ENCODE results near the gene MEGF6.

The MEGF6 gene

DNA sequence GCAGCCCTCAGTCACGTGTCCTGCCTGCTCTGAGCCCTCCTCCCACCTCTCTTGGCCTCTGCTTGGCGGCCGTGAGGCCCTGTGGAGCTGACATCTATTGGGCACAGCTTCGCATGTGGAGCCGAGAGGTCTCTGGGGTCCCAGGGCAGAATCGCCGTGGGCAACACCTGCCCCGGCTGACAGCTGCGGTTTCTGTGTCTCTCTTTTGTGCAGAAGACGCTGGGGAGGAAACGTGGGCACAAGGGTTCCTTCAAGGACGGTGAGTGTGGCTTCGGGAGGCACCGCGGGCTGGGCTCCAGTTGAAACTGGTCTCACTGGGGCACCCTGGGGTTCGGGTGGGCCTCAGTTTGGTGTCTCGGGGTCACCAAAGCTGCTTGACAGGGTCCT, 145.4 kb downstream of the MEGF6 start:
- no peak for DNase-seq

DNA sequence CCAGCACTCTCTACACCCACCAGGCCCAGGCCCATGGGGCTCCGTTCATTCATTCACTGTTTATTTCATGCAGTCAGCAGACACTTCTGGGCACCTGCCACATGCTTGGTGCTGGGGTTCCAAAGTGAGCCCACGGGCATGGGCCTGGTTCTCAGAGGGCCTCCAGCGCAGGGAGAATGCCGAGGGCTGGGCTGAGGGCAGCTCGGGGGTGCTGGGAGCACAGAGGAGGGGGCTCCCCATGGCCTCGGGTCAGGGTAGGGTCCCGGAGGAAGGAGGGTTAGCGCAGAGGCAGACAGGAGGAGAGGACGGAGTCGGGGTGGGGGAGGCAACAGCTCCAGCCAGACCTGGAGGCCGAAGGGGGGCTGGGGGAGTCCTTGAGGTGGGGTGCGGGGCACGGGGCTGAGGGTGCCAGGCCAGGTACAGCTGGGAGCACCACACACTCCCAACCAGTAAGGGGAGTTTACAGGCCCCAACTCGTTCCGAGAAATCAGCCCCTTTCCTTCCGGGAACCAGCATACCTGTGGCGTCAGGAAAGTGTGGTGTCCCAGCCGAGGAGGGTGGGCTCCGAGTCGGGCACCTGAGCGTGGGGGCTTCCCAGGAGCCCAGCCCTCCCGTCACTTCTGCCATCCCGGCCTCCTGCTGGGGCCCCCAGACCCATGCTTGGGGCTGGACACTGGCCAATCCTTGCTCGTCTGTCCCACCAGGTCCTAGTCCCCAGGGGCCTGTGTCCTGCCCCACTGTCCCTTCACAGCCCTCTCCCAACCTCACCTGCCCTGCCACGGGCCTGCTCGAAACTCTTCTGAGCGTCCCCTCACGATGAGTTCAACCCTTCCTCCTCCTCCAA, 146.0 kb downstream of the MEGF6 start:
- DNase-seq = no peak

DNA sequence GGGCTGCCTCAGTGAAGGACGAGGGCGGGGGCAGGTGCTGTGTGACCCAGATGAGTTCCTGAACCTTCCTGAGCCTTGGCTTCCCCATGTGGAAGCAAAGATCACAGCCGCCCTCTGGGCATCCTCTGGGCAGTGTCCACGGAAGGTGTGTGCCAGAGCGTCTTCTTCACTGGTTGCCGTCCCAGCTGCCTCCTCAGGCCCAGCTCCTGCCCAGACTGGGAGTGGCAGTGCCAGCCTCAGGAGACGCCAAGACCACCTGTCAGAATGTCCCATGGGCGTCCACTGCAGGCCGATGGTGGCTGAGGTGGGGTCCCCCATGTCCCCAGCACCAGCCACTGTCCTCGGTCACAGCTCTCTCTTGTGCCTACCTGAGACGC, 146.7 kb downstream of the MEGF6 start:
- DNase-seq = no peak

DNA sequence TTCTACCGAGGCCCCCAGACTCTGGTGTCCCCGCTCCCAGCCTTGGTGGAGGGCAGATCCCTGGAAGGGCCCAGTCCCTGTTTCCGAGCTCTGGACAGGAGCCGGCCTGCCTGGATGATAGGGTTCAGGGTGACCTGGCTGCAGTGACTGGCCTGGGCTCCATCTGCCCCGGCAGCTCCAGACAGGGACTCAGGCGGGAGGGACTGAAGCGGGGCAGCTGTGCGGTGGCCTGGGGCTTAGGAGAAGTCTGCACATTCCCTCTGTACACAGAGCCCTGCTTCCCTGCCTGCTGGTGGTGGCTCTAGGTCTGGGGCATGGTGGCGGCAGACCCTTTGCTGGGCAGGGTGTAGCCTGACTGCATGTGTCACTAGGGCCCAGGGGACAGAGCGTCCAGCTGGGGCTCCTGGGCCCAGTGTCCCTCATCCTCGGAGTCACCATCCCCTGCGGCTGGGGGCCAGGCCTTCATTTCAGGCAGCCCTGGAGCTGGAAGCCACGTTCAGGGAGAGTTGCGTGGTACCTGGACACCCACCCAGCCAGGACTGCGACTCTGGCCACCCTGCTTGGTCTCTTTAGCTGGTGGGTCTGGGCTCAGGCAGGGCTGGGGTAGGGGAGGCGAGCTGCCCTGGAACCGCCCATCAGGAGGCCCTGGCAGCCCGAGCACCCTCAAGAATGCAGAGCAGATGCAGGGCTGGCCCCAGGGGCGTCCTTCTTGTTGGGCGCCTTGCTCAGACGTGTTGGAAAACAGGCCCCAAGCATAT, 147.2 kb downstream of the MEGF6 start:
- DNase-seq = no peak

DNA sequence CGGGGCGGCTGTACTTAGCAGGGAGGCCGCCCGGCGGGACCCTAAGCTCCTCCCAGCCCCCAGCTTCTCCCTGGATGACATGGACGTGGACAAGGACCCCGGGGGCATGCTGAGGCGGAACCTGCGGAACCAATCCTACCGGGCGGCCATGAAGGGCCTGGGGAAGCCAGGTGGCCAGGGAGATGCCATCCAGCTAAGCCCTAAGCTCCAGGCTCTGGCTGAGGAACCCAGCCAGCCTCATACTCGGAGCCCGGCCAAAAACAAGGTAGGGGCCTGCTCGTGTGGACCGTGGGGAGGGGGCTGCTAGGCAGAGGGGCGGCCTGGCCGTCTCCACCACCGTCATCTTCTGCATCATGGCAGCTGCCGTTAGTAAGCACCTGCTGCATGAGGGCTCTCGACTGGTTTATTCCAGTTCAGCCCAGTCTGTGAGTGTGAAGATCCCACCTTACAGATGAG, 147.9 kb downstream of the MEGF6 start:
- DNase-seq = no peak

DNA sequence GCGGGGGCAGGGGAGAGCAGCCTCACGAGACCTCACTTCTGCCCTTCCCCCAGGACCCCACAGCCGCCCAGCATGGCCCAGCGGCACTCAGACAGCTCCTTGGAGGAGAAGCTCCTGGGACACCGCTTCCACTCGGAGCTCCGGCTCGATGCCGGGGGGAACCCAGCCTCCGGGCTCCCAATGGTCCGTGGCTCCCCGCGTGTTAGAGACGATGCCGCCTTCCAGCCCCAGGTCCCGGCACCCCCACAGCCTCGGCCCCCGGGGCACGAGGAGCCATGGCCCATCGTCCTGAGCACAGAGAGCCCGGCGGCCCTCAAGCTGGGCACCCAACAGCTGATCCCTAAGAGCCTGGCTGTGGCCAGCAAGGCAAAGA, 148.3 kb downstream of the MEGF6 start:
- no peak for DNase-seq

DNA sequence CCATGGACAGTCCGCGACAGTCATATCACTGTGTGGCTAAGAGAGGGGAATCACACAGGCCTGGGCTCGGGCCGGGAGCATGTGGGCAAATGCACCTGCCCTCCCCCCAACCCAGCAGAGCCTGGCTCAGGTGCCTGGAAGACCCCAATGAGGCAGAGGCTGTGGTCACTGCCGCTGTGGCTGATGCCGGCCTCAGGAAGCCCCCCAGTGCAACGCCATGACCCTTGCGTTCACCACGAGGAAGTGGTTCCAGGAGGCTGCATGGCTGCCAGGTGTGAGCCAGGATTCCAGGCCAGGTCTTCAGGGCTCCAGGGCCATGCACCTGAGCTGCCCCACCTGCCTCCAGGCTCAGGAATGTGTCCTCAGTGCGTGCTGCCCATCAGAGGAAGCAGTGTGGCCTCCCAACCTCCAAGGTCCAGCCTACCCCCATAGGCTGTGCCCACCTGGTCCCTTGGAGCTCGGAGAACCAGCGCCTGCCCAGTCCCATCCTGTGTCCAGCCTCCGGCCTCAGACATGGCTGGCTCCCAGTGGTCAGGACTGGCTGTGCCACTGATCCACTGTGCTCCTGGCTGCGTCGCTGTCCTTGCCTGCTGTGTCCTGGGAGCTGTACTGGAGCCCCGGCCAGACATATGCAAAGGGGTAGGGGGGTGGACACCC, 148.8 kb downstream of the MEGF6 start:
- no peak for DNase-seq

DNA sequence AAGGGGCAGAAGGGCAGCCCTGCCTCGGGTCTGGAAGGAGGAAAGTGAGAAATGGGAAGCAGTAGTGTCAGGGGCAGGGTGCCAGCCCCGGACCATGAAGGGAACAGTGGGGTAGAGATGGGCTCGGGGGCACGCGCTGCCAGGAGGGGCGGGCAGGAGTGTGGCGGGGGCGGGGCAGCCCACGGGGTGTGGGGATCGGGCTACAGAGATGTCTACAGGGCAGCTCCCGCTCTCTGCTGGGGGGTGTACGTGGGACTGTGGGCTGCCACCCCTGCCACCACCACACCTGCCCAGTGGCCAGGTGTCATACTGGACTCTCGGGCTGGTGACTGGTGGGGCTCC, 149.4 kb downstream of the MEGF6 start:
- DNase-seq = no peak

DNA sequence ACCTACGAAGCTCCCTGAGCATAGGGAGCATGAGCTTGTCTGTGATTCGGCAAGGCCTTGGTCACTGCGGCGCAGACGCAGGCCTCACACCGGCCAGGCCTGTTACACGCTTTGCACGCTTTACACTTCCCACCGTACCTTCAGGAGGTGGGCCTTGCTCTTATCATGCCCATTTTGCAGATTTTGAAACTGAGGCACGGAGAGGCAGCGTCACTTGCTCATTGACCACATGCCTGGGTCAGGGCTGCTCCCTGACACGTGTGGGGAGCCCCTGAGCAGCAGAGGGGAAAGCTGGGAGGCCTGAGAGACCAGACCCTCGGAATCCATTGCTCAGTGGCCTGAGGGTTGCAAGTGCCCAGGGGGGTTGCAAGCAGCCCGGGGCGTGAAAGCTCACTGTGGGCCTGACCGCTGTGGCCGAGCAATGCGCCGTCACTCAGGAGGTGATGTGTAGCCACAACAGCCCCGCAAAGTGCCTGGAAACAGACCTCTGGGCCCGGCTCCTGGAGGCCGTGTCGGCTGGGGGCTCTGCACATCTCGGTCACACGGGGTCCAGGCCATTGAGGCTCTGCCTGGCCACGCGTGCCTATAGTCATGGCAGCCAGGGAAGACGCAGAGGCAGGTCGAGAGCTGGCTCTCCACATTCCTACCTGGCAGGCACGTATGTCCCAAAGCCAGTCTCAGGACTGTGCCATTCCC, 149.9 kb downstream of the MEGF6 start:
- no peak for DNase-seq

DNA sequence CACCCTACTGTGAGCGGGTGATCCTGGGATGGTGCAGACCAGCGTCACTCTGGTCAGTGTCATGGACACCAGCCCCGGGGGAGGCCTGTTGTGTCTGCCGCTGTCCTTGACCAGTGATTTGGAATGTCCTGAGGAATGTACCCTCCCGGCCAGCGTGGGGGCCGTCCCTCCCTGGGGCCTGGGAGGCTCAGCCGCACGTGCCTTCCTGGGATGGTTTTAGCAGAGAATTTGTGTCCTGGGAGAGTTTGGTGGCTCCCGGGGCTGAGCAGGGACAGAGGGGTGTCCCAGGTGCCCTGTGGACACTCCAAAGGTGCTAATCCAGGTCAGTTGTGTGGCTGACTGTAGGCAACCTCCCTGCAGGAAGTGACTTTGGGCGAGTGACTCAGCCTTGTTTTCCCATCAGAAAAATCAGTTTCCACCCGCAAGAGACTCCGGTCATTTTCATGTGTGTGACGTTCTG, 150.6 kb downstream of the MEGF6 start:
- DNase-seq = no peak

DNA sequence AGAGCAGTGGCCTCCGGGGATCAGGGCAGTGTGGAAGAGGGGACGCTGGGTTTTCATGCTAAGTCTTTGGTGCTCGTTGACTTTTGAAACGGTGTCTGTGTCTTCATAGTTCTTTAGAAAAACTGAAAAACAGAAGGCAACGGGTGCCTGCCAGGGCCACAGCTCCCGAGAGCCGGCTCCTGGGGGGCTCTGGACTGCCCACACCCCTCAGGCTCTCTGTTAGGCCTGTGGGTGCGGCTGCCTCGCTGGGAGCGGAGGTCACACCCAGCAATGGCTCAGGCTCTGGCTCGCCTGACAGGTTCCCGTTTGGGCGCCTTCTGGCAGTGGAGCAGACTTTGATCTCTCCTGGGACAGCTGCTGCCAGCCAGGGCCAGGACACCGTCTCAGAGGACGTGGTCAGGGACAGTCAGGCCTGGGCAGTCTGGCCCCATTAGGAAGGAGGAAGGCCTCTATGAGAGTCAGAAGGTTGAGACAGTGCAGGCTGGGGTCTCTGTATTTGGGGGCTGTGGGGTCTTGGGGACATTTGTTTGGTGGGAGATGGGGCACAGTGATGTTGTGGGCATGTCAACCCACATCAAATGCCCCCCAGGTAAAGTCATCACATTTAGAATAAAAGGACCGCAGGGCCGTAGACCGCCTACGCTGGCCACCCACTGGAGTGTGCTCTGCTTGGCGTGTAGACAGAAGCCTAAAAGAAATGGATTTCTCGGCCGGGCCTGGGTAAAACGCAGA, 151.2 kb downstream of the MEGF6 start:
- no peak for DNase-seq

DNA sequence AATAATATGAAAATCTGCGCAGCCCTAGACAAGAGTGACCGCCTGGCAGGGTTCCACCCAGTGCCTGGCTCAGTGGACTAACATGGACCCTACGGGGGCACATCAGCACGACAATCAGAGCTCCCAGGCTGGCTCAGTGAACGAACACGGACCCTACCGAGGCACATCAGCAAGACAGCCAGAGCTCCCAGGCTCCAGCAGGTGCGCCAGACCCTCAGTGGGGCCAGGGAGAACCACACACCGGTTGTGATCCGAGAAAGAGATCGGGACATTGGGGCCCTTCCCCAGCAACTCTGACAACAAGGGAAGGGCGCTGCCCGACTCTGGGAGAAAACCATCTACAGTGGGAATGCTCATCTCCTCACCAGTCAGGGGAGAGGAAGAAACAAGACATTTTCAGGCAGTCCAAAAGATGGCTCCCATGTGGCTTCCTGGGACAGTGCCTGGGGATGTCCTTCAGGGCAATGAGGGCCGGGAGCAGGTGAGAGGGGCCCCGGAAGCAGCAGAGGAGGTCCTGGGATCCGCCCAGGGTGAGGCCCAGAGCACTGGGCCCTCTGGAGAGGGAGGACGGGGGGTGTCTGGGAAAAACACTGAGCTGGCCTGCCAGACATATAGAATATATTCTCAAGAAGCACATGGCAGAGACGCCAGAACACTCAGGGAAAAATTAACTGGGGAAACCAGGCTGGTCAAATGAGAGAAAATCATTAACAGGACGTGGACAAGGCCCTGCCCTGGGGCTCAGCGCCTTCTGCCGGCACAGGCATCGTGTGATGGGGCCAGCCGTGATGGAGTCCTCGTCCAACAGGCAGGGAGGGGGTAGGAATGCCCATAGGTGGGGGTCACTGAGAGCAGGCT, 152.0 kb downstream of the MEGF6 start:
- no peak for DNase-seq

DNA sequence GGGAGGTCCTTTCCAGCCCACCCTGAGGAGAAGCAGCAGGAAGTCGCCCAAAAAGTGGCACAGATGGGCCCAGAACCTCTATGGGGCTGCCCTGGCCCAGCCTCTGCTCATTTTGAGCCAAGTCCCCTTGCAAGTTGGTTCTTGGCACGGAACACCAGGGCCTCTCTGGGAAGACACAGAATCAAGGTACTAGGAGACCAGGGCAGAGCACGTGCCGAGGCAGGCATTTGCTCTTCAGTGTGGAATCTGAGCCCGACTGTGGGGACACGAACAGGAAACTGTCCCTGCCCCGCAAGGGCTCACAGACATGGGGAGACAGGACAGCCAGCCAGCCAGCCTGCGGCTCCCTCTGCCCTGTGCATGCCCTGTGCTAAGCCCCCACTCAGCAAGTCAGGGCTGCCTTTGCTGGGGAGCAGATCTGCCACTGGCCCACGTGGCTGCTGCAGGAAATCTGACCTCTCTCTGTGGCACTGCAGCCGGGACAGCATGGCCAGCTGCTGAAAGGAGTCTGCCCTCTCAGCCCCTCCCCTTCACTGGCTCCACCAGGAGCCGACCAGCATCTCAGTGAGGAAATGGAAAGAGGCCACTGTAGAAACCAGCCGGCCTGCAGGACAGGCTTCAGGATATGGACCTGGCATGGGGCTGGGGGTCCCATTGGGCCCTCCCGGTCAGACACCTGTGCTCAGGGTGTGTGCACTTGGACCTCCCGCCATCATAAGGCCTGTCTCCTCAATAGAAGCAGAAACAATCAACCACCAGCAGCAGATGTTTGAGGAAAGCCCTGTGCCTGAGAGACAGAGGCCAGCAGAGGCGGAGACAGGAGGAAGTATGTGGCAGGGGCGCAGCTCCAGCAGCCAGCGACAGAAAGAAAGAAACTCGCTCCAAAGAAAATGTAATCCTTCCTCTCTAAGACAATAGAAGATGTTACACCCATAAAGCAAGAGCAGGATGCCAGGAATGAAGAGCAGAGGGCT, 153.1 kb downstream of the MEGF6 start:
- DNase-seq = no peak

DNA sequence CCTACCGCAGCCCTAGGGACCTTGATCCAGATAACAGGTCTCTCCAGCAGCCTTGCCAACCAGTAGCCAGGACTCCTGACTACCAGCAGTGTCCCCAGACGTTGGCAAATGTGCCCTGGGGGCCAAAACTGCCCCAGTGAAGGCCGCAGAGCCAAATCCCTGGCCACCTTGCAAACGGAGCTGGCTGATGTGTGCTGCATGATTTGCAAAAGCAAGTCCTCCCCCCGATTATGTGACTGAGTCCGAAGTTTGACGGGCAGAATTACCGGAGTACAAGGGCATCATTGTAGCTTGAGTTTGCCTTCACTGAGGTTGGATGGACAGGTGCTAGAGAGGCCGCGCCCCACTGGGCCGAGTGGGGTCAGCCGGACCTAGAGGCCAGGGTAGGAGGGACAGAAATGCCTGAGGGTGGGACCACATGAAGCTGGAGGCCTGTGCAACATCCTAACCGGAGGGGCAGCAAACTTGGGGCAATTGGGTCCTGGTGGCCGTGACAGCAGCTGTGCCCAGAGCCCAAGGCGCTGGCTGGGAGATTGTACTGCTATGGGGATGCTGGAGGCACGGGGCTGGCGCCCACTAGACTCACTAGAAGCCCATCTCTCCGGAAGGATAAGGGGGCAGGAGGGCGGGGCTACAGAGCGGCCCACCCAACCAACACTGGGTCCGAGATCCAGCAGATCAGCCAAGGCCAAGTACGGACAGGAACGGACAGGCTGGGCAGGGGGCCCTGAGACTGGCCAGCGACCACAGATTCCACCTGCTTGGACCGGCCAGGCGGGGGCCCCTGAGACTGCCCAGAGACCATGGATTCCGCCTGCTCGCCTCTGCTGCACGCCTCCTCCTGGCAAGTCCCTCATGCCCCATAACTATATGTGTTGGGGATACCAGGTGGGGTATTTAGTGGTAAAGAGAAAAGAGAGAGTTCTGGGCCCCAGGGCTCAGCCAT, 154.1 kb downstream of the MEGF6 start:
- DNase-seq = no peak

DNA sequence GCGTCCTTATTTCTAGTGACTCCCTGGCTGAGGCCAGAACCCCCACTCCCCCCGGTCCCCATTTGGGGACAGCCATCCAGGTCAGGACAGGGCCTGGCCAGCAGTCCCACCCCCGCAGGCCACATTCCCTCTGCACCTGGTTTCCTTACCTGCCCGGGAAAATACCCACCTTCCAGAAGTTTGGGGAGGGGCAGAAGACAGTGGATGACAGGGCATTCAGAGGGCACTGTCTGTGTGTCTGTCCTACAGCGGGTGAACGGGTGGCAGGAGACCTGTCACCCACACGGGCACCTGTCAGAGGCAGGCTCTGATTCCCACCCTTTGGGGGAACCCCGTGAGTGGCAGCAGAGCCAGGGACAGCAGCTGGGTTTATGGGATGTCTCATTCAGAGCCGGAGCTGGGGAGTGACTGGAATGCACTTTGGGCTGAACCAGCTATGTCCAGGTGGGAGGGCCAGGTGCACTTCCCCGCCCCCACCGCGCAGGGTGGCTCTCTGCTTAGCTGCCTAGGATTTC, 154.8 kb downstream of the MEGF6 start:
- DNase-seq = no peak

DNA sequence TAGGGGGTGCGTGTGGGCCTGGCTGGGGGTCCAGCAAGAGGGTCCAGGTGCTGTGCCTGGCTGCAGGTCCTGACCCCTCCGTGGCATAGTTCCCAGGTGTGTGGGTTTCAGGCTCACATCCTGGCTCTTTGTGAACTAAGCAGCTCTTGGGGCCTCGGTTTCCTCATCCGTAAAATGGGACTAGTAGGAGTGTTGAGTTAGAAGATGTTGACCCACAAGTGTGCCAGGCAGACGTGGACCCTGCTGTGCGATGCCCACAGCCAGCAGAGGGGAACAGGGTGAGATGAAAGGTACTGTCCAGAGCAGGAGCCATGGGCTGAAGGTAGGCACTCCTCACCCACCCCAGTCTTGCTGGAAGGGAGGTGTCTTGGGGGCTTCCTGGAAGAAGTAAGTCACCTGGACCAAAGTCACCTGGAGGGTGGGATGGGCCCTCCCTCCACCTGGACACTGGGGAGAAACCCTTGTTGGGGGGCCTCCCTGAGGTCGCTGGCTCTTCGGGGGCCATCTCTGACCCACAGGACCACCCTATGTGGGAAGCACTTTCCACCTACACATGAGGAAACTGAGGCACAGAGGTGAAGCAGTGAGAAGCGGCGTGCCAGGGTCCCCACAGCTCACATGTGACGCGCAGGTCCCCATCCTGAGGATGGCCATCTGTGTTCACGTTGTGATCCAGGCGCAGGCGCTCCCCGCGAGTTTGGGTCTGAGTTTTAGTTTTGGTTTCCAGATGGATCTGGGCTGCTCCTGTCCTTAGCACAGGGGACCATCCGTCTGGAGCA, 155.4 kb downstream of the MEGF6 start:
- no peak for DNase-seq

DNA sequence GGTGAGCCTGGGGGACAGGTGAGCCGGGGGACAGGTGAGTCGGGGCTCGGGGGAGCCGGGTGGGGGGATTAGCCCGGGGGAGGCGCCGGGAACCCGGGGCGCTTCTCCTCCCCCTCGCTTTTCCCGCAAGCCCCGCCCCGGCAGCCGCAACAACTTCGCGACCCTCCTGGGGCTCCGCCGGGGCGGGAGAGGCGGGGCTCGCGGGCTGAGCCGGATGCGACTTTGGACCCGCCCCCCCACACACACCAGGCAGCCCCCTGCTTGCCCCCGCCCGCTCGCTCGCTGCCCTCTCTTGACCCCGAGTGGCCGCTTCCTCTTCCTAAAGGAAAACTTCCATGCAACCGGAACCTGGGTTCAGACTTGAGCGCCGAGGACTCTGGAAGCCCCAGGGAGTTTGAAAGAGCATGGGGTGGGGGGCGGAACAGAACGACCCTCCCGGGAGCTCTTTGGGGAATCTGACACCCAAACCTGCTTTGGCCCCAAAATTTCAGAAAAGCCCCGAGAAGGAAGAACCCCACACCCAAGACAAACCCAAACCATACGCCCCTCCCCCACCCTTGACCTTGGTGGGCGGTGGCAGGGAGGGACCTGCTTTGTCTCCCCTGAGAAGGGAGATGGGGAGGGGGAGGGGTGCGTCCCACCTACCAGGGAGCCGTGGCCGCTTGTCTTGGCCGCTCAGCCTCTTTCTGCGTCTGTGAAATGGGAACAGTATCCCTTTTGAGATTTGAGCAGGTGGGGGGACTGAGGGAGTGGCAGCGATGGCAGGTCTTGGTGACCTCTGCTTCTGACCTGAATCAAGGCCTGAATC, 156.3 kb downstream of the MEGF6 start:
- no peak for DNase-seq

Measured in NCI-H226 (cell line).